Loucy (cell line): ENCODE measurements around the gene MT2A.

Experiments
- H2AFZ ChIP-seq: fragments of 200-600 bp; sonication (generic); 2 replicates; pipeline ENCODE4 v1.6.0; 2016; ENCODE audit warnings: antibody characterized with exemption, mild to moderate bottlenecking, low read length, moderate library complexity
- H3F3A ChIP-seq: fragments of 200-600 bp; 2 replicates; pipeline ENCODE4 v1.6.0; 2016; ENCODE audit warnings: antibody characterized with exemption, low read depth, mild to moderate bottlenecking
- H3K27me3 ChIP-seq: fragments of 200-600 bp; sonication (generic); 2 replicates; pipeline ENCODE4 v1.6.1; 2014; ENCODE audit warnings: low read length, mild to moderate bottlenecking; ENCODE audit not compliant: insufficient read depth, poor library complexity, severe bottlenecking
- H3K36me3 ChIP-seq: fragments of 200-600 bp; sonication (generic); 2 replicates; pipeline ENCODE4 v1.6.1; 2016; ENCODE audit warnings: low read length; ENCODE audit not compliant: insufficient read depth
- H3K4me1 ChIP-seq: fragments of 200-600 bp; sonication (generic); 2 replicates; pipeline ENCODE4 v1.5.1; 2014; ENCODE audit warnings: low read length, mild to moderate bottlenecking; ENCODE audit not compliant: insufficient read depth, poor library complexity, severe bottlenecking
- H3K4me2 ChIP-seq: fragments of 200-600 bp; sonication (generic); 2 replicates; pipeline ENCODE4 v1.6.0; 2014; ENCODE audit warnings: antibody characterized with exemption, low read length, low read depth, mild to moderate bottlenecking; ENCODE audit not compliant: poor library complexity, severe bottlenecking
- H3K4me3 ChIP-seq: fragments of 200-600 bp; sonication (generic); 2 replicates; pipeline ENCODE4 v1.5.1; 2014; ENCODE audit warnings: low read length, mild to moderate bottlenecking, mixed read lengths; ENCODE audit not compliant: poor library complexity, severe bottlenecking
- H3K79me2 ChIP-seq: fragments of 200-600 bp; sonication (generic); 2 replicates; pipeline ENCODE4 v1.6.1; 2014; ENCODE audit warnings: low read length; ENCODE audit not compliant: insufficient read depth
- H3K9ac ChIP-seq: fragments of 200-600 bp; sonication (generic); 2 replicates; pipeline ENCODE4 v1.6.0; 2014; ENCODE audit warnings: mild to moderate bottlenecking, low read depth, low read length, moderate library complexity; ENCODE audit not compliant: poor library complexity, severe bottlenecking
- H3K9me2 ChIP-seq: fragments of 200-600 bp; sonication (generic); replicated peaks from 2 replicates; pipeline ENCODE4 v1.6.1; 2016; ENCODE audit warnings: low read depth, low read length, mixed read lengths
- H3K9me3 ChIP-seq: fragments of 200-600 bp; sonication (generic); 2 replicates; pipeline ENCODE4 v1.6.1; 2014; ENCODE audit warnings: mild to moderate bottlenecking, antibody characterized with exemption, low read length, low read depth; ENCODE audit not compliant: insufficient read depth
- H4K20me1 ChIP-seq: fragments of 200-600 bp; sonication (generic); 2 replicates; pipeline ENCODE4 v1.6.0; 2014; ENCODE audit warnings: antibody characterized with exemption, low read length, mild to moderate bottlenecking; ENCODE audit not compliant: insufficient read depth, poor library complexity, severe bottlenecking
- CTCF ChIP-seq: fragments of 200-600 bp; sonication (generic); conservative IDR thresholded peaks from 2 replicates; pipeline ENCODE4 v1.5.1; 2014; ENCODE audit warnings: mild to moderate bottlenecking, antibody characterized with exemption, low read length
- EZH2phosphoT487 ChIP-seq: fragments of 200-600 bp; IDR thresholded peaks from 2 replicates; pipeline ENCODE4 v1.6.1; 2018; ENCODE audit warnings: antibody characterized with exemption, mild to moderate bottlenecking, moderate library complexity, borderline replicate concordance

MT2A gene

GRCh38 chr16:56601325-56601724 is 7.1 kb upstream of the MT2A start:
- Histone ChIP-seq H3K9ac (no peak overlapping the region), H3F3A (no peaks in the 10 kb centered on the region), H2AFZ (no peak overlapping the region), H3K36me3 (no peaks in the 10 kb centered on the region), H3K79me2 (no peaks in the 10 kb centered on the region), H3K4me1 (no peaks in the 10 kb centered on the region), H3K9me2 (no peaks in the 10 kb centered on the region), H3K4me3 (no peak overlapping the region), H3K4me2 (no peak overlapping the region), H4K20me1 (no peaks in the 10 kb centered on the region), H3K9me3 (no peaks in the 10 kb centered on the region), H3K27me3 (no peaks in the 10 kb centered on the region)
- TF ChIP-seq CTCF: no peak
- TF ChIP-seq EZH2phosphoT487: no peak

- no peak overlapping the region; the same call in 1 of the 2 replicates for H2AFZ ChIP-seq
- TF ChIP-seq CTCF: no peak; the same call in 1 of the 2 replicates
- TF ChIP-seq EZH2phosphoT487: no peak
- no peak overlapping the region for H3K4me3 ChIP-seq
- H3K27me3 ChIP-seq: no peaks in the 10 kb centered on the region
- H3K9me2 ChIP-seq: no peaks in the 10 kb centered on the region
- H4K20me1 ChIP-seq: no peaks in the 10 kb centered on the region
- H3F3A ChIP-seq: no peaks in the 10 kb centered on the region
- H3K79me2 ChIP-seq: no peaks in the 10 kb centered on the region
- H3K4me1 ChIP-seq: peaks cover 5% of the 10 kb centered on the region
- H3K9ac ChIP-seq: no peak overlapping the region
- no peaks in the 10 kb centered on the region for H3K9me3 ChIP-seq
- no peaks in the 10 kb centered on the region for H3K36me3 ChIP-seq
- no peak overlapping the region for H3K4me2 ChIP-seq
Observed at GRCh38 chr16:56603589-56603988, 4.8 kb upstream of the MT2A start.

- H3K4me3 ChIP-seq: no peak overlapping the region
- H2AFZ ChIP-seq: no peak overlapping the region
- no peaks in the 10 kb centered on the region for H3K9me2 ChIP-seq
- H3K36me3 ChIP-seq: no peaks in the 10 kb centered on the region
- peaks cover 10% of the 10 kb centered on the region for H3K4me1 ChIP-seq
- H4K20me1 ChIP-seq: no peaks in the 10 kb centered on the region
- TF ChIP-seq CTCF (no peak), EZH2phosphoT487 (no peak)
- no peaks in the 10 kb centered on the region for H3F3A ChIP-seq
- H3K4me2 ChIP-seq: no peak overlapping the region
- H3K79me2 ChIP-seq: peaks cover 7% of the 10 kb centered on the region
- H3K9me3 ChIP-seq: no peaks in the 10 kb centered on the region
- no peaks in the 10 kb centered on the region for H3K27me3 ChIP-seq
- H3K9ac ChIP-seq: no peak overlapping the region
Observed at GRCh38 chr16:56604966-56605365, 3.4 kb upstream of the MT2A start.
